Measurements from ENCODE around the gene ANKRD34A. TPM values are rescaled to one million over a fixed set of nuclear protein-coding genes. Genes with fewer than 3 reads are reported as not detected.

Gene ANKRD34A
- total and polyA plus RNA-seq, 12 donors, result 0.66 to 1.7 (median 1.0) TPM

GRCh38 chr1:145978471-145978853, 14.1 kb upstream of the ANKRD34A start:
- Histone ChIP-seq H3K27ac (peak overlapping the region; percentile 89 to 97 (median 94)), H3K27me3 (no peaks in the 10 kb centered on the region), H3K4me3 (peak overlapping the region in 8 of 10 donors; percentile 4 to 44 (median 38)), H3K9me3 (no peaks in the 10 kb centered on the region), H3K36me3 (peaks cover 0 to 14% (median 0%) of the 10 kb centered on the region in 9 donors), H3K4me1 (peaks cover 41 to 64% (median 62%) of the 10 kb centered on the region in 9 donors)
- ATAC-seq (no peak), DNase-seq (no peak)
- TF ChIP-seq CTCF (IDR thresholded peaks at IDR 0.05), result no peak
- intact Hi-C loops (cut with DNase I), result loop anchor here in 5 of 10 donors (1.0 to 5.0 kb wide), 5 partner anchors 18 to 34 kb away; partner anchors contain the start of gene TXNIP (in 1 of the 5)

- peak; percentile 5 to 46 (median 35) for ATAC-seq
- peak in 1 of 2 donors; percentile 82 for DNase-seq
- Histone ChIP-seq H3K4me3 (peak overlapping the region in 5 of 10 donors; percentile 4 to 44 (median 40)), H3K27me3 (no peaks in the 10 kb centered on the region), H3K4me1 (peaks cover 38 to 57% (median 55%) of the 10 kb centered on the region in 9 donors), H3K27ac (peak overlapping the region; percentile 89 to 97 (median 94)), H3K9me3 (no peaks in the 10 kb centered on the region), H3K36me3 (peaks cover 0 to 14% (median 0%) of the 10 kb centered on the region in 9 donors)
- peak; percentile 76 to 93 (median 85) for TF ChIP-seq CTCF (IDR thresholded peaks at IDR 0.05)
- 11 to 12% methylated on average over 9 of the region's 9 CpGs for WGBS, 2 donors
- intact Hi-C loops (cut with DNase I), result loop anchor here in 8 of 10 donors (1.0 to 5.0 kb wide), 7 partner anchors 19 to 35 kb away; partner anchors contain the start of gene TXNIP (in 1 of the 8)
Measured at GRCh38 chr1:145977486-145978470, 13.4 kb upstream of the ANKRD34A start.

- ATAC-seq (no peak), DNase-seq (no peak)
- peaks cover 0 to 14% (median 0%) of the 10 kb centered on the region in 9 donors for H3K36me3 ChIP-seq
- peaks cover 30 to 49% (median 48%) of the 10 kb centered on the region in 9 donors for H3K4me1 ChIP-seq
- no peak for TF ChIP-seq CTCF (IDR thresholded peaks at IDR 0.05)
- WGBS, 2 donors, result 83% methylated on average over 5 of the region's 5 CpGs
- intact Hi-C loops (cut with DNase I), result loop anchor here in 5 of 10 donors (1.0 to 5.0 kb wide), 5 partner anchors 30 to 35 kb away; no protein-coding TSS in a partner anchor
- no peaks in the 10 kb centered on the region for H3K27me3 ChIP-seq
- peak overlapping the region in 9 of 10 donors; percentile 89 to 97 (median 95) for H3K27ac ChIP-seq
- H3K4me3 ChIP-seq, result no peak overlapping the region
- no peaks in the 10 kb centered on the region for H3K9me3 ChIP-seq
Measured at GRCh38 chr1:145977016-145977415, 12.6 kb upstream of the ANKRD34A start.

- peaks cover 0 to 14% (median 0%) of the 10 kb centered on the region in 9 donors for H3K36me3 ChIP-seq
- no peaks in the 10 kb centered on the region for H3K9me3 ChIP-seq
- DNase-seq, result no peak
- ATAC-seq, result no peak
- intact Hi-C loops (cut with DNase I), result loop anchor here in 1 of 10 donors (5.0 kb wide), 1 partner anchor 37 kb away; no protein-coding TSS in a partner anchor
- no peak overlapping the region for H3K4me3 ChIP-seq
- H3K27ac ChIP-seq, result no peak overlapping the region
- H3K4me1 ChIP-seq, result peaks cover 16 to 31% (median 30%) of the 10 kb centered on the region in 9 donors
- TF ChIP-seq CTCF (IDR thresholded peaks at IDR 0.05), result no peak
- no peaks in the 10 kb centered on the region for H3K27me3 ChIP-seq
- WGBS, 2 donors, result 66 to 75% methylated on average over 4 of the region's 4 CpGs
Measured at GRCh38 chr1:145975216-145975615, 10.8 kb upstream of the ANKRD34A start.

Data from heart right ventricle (tissue), 16 donors.